ENCODE results near the gene NSUN4. TPM values are rescaled to one million over a fixed set of nuclear protein-coding genes. Genes with fewer than 3 reads are reported as not detected.
"Not testable (repeated sequence)": the region's sequence is repeated elsewhere in the genome, so short reads cannot be mapped to it uniquely, and the experiment has no call there.

Gene NSUN4
- polyA plus RNA-seq, 3 donors: 8.5 to 12.8 (median 10.4) TPM

DNA sequence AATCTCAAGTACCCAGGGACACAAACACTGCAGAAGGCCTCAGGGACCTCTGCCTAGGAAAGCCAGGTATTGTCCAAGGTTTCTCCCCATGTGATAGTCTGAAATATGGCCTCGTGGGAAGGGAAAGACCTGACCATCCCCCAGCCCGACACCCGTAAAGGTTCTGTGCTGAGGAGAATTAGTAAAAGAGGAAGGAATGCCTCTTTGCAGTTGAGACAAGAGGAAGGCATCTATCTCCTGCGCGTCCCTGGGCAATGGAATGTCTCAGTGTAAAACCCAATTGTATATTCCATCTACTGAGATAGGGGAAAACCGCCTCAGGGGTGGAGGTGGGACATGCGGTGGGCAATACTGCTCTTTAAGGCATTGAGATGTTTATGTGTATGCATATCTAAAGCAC lies 10.8 kb upstream of the NSUN4 start:
- not testable (repeated sequence) for H3K36me3 ChIP-seq (replicated peaks in 1 of 2; ENCODE audit: control insufficient read depth in 1 of 2, insufficient read depth in 2 of 2, low read length in 2 of 2); H3K9me3 ChIP-seq (replicated peaks in 1 of 2; ENCODE audit: control insufficient read depth in 1 of 2, insufficient read depth in 1 of 2, low read length in 2 of 2); H3K27me3 ChIP-seq (ENCODE audit: control insufficient read depth in 2 of 2, insufficient read depth in 2 of 2, low read length in 2 of 2); H3K4me3 Mint-ChIP-seq; H3K27ac Mint-ChIP-seq; H3K4me2 ChIP-seq (replicated peaks; ENCODE audit: extremely low read depth, low read length, poor library complexity, severe bottlenecking); H3K36me3 Mint-ChIP-seq; H4K20me1 ChIP-seq (ENCODE audit: insufficient read depth, low read length); H3K4me1 Mint-ChIP-seq; H3K4me1 ChIP-seq (ENCODE audit: control insufficient read depth in 1 of 2, insufficient read depth in 2 of 2, low read length in 2 of 2); H3K27ac ChIP-seq (ENCODE audit: low read depth in 1 of 2, low read length in 2 of 2); H3K27me3 Mint-ChIP-seq (ENCODE audit: low read depth in 3 of 3); H3K79me2 ChIP-seq (ENCODE audit: insufficient read depth, low read length); H3K9ac ChIP-seq (ENCODE audit: insufficient read depth, low read length, poor library complexity, severe bottlenecking); DNase-seq; H3K9me3 Mint-ChIP-seq; H2AFZ ChIP-seq (ENCODE audit: insufficient read depth, low read depth, low read length, poor library complexity, severe bottlenecking); H3K4me3 ChIP-seq (replicated peaks in 1 of 3; ENCODE audit: low read depth in 2 of 3, low read length in 3 of 3)
- no CpG with 5 or more reads among the region's 7 CpGs for WGBS (ENCODE audit: insufficient coverage)
- intact Hi-C loops (cut with micrococcal nuclease): loop anchor here (5.0 to 10.0 kb wide), 2 partner anchors 195 to 197 kb away; no protein-coding TSS in a partner anchor

DNA sequence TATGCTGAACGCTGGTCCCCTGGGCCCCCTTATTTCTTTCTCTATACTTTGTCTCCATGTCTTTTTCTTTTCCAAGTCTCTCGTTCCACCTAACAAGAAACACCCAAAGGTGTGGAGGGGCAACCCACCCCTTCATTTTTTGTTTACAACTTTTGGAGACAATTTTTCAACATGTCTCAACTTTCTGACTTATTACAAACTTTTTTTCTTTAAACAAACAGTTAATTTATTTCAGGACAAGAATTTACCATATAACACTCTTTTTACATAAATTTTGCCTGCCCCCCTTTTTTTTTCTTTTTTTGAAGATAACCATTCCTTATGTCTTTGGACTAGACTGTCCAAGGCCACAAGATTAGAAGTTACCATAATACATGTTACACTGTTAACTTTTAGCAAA lies 10.2 kb upstream of the NSUN4 start:
- not testable (repeated sequence) for H3K36me3 Mint-ChIP-seq; H3K36me3 ChIP-seq (replicated peaks in 1 of 2; ENCODE audit: control insufficient read depth in 1 of 2, insufficient read depth in 2 of 2, low read length in 2 of 2); H3K27me3 ChIP-seq (ENCODE audit: control insufficient read depth in 2 of 2, insufficient read depth in 2 of 2, low read length in 2 of 2); DNase-seq; H3K4me2 ChIP-seq (replicated peaks; ENCODE audit: extremely low read depth, low read length, poor library complexity, severe bottlenecking); H3K4me3 ChIP-seq (replicated peaks in 1 of 3; ENCODE audit: low read depth in 2 of 3, low read length in 3 of 3); H3K4me1 ChIP-seq (ENCODE audit: control insufficient read depth in 1 of 2, insufficient read depth in 2 of 2, low read length in 2 of 2); H3K27ac ChIP-seq (ENCODE audit: low read depth in 1 of 2, low read length in 2 of 2); H3K27me3 Mint-ChIP-seq (ENCODE audit: low read depth in 3 of 3); H3K9me3 ChIP-seq (replicated peaks in 1 of 2; ENCODE audit: control insufficient read depth in 1 of 2, insufficient read depth in 1 of 2, low read length in 2 of 2); H3K79me2 ChIP-seq (ENCODE audit: insufficient read depth, low read length); H3K4me1 Mint-ChIP-seq; H3K4me3 Mint-ChIP-seq; H2AFZ ChIP-seq (ENCODE audit: insufficient read depth, low read depth, low read length, poor library complexity, severe bottlenecking); H3K9me3 Mint-ChIP-seq; H4K20me1 ChIP-seq (ENCODE audit: insufficient read depth, low read length); H3K9ac ChIP-seq (ENCODE audit: insufficient read depth, low read length, poor library complexity, severe bottlenecking); H3K27ac Mint-ChIP-seq
- intact Hi-C loops (cut with micrococcal nuclease): loop anchor here (5.0 to 10.0 kb wide), 2 partner anchors 194 to 197 kb away; no protein-coding TSS in a partner anchor
- WGBS (ENCODE audit: insufficient coverage): 94% methylated on average over 2 of the region's 2 CpGs

DNA sequence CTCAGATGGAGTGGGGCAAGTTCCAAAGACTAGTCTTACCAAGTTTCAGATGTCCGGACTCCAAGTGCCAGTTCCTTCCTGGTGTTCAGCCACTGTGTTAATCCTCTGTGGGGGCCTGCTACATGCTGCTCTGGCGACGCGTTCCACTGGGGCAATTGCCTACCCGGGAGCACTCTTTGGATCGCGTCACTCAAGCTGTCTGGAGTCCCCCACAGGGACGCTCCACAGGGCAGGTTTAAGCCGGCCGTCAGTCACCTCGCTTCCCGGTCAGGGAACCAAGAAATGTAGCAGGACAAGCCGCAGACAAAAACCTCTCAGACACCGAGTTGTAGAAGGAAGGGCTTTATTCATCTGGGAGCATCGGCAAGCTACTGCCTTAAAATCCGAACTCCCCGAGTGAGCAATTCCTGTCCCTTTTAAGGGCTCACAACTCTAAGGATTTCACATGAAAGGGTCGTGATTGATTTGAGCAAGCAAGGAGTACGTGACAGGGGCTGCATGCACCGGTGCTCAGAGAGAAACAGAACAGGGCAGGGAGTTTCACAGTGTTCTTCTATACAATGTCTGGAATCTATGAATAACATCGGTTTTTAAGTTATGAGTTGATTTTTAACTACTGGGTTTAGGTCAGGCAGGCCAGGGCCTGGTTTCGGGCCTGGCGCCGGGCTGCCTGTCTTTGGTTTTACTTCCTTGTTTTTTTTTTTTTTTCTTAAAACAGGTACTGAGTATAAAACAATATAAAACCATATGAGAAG lies 8.6 kb upstream of the NSUN4 start:
- not testable (repeated sequence) for H3K36me3 Mint-ChIP-seq; H3K9me3 Mint-ChIP-seq; H3K27me3 ChIP-seq (ENCODE audit: control insufficient read depth in 2 of 2, insufficient read depth in 2 of 2, low read length in 2 of 2); H3K36me3 ChIP-seq (replicated peaks in 1 of 2; ENCODE audit: control insufficient read depth in 1 of 2, insufficient read depth in 2 of 2, low read length in 2 of 2); H3K9ac ChIP-seq (ENCODE audit: insufficient read depth, low read length, poor library complexity, severe bottlenecking); DNase-seq; H3K4me1 ChIP-seq (ENCODE audit: control insufficient read depth in 1 of 2, insufficient read depth in 2 of 2, low read length in 2 of 2); H3K4me3 ChIP-seq (replicated peaks in 1 of 3; ENCODE audit: low read depth in 2 of 3, low read length in 3 of 3); H4K20me1 ChIP-seq (ENCODE audit: insufficient read depth, low read length); H3K9me3 ChIP-seq (replicated peaks in 1 of 2; ENCODE audit: control insufficient read depth in 1 of 2, insufficient read depth in 1 of 2, low read length in 2 of 2); H3K4me1 Mint-ChIP-seq; H3K27ac Mint-ChIP-seq; H3K4me3 Mint-ChIP-seq; H2AFZ ChIP-seq (ENCODE audit: insufficient read depth, low read depth, low read length, poor library complexity, severe bottlenecking); H3K79me2 ChIP-seq (ENCODE audit: insufficient read depth, low read length); H3K27ac ChIP-seq (ENCODE audit: low read depth in 1 of 2, low read length in 2 of 2); H3K27me3 Mint-ChIP-seq (ENCODE audit: low read depth in 3 of 3); H3K4me2 ChIP-seq (replicated peaks; ENCODE audit: extremely low read depth, low read length, poor library complexity, severe bottlenecking)
- 98% methylated on average over 19 of the region's 24 CpGs for WGBS (ENCODE audit: insufficient coverage)
- intact Hi-C loops (cut with micrococcal nuclease): loop anchor here (2.0 to 10.0 kb wide), 3 partner anchors 17 to 195 kb away; no protein-coding TSS in a partner anchor
